ENCODE data around the gene FBLN1. TPM values are rescaled to one million over a fixed set of nuclear protein-coding genes. Genes with fewer than 3 reads are reported as not detected.

FBLN1 gene
- total and polyA plus RNA-seq, 2 of the 8 experiments (the other 6 are each of a cell fraction or from before 2014, with no cell fraction given) = 159 to 168 TPM

DNA sequence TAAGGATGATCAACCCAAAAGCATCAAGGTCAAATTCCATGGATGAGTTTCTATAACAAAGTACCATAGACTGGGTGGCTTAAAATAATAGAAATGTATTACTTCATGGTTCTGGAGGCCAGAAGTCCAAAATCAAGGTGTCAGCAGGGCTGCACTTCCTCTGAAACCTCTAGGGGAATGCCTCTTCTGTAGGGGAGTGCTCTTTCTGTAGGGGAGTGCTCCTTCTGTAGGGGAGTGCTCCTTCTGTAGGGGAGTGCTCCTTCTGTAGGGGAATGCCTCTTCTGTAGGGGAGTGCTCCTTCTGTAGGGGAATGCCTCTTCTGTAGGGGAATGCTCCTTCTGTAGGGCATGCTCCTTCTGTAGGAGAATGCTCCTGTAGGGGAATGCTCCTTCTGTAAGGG, 65.5 kb downstream of the FBLN1 start:
- H2AK5ac ChIP-seq (ENCODE audit: low read depth, low read length) = no peak overlapping the region
- H4K8ac ChIP-seq (ENCODE audit: extremely low read depth, insufficient read depth, low read length) = no peak overlapping the region
- no peak overlapping the region for H2BK15ac ChIP-seq (ENCODE audit: low read length)
- FAIRE-seq (no peak), DNase-seq (ENCODE audit: low read depth in 1 of 2, low spot score in 2 of 2) (no peak)
- no peaks in the 10 kb centered on the region for H3K36me3 ChIP-seq (ENCODE audit: control insufficient read depth in 2 of 4, insufficient read depth in 4 of 4, low read length in 3 of 4)
- H3K4me3 ChIP-seq (ENCODE audit: extremely low read depth in 1 of 4, insufficient read depth in 2 of 4, low read depth in 3 of 4, low read length in 4 of 4) = no peak overlapping the region
- H3K23ac ChIP-seq (ENCODE audit: insufficient read length) = no peak overlapping the region
- H3K23me2 ChIP-seq (ENCODE audit: low read depth, low read length) = no peaks in the 10 kb centered on the region; the same call in 1 of the 2 replicates
- H2BK120ac ChIP-seq (replicated peaks; ENCODE audit: low read depth, low read length) = no peak overlapping the region
- no peak overlapping the region for H2BK12ac ChIP-seq (ENCODE audit: low read depth, low read length)
- no peak overlapping the region for H4K5ac ChIP-seq (ENCODE audit: insufficient read length, low read depth, low read length)
- no peaks in the 10 kb centered on the region; the same call in 1 of the 2 replicates for H3K79me1 ChIP-seq (ENCODE audit: low read depth, low read length)
- ChIA-PET CTCF (ENCODE audit: partially characterized antibody) (interaction anchor here (7.2 kb wide), 1 partner anchor 16 kb away, joined by 39 read pairs; no protein-coding TSS in a partner anchor), POLR2A (ENCODE audit: partially characterized antibody) (no interaction called here)
- no peaks in the 10 kb centered on the region for H3K79me2 ChIP-seq (ENCODE audit: control insufficient read depth in 1 of 2, insufficient read depth in 2 of 2, low read length in 2 of 2)
- H3K56ac ChIP-seq (replicated peaks; ENCODE audit: insufficient read length, low read depth, low read length) = no peak overlapping the region
- H3K27me3 ChIP-seq (replicated peaks in 1 of 4; ENCODE audit: control insufficient read depth in 3 of 4, extremely low read depth in 1 of 4, insufficient read depth in 3 of 4, low read length in 3 of 4) = no peaks in the 10 kb centered on the region; a peak in 2 of 7 replicates
- H3K9me3 ChIP-seq (ENCODE audit: insufficient read depth in 2 of 2, low read depth in 1 of 2, low read length in 1 of 2) = peaks cover 0 to 5% of the 10 kb centered on the region in 2 experiments; a peak in 2 of 4 replicates
- no peak overlapping the region for H3K4ac ChIP-seq (replicated peaks; ENCODE audit: insufficient read length, low read depth, low read length)
- TF ChIP-seq JUND (IDR thresholded peaks at IDR 0.05; ENCODE audit: low read length) = no peak
- TF ChIP-seq CBX8 (IDR thresholded peaks at IDR 0.05; ENCODE audit: borderline replicate concordance, low read depth, low read length) = no peak
- TF ChIP-seq HDAC6 (IDR thresholded peaks at IDR 0.05; ENCODE audit: low read depth, low read length) = no peak
- no peak overlapping the region for H3K9ac ChIP-seq (replicated peaks in 1 of 4; ENCODE audit: extremely low read depth in 1 of 4, low read depth in 3 of 4, low read length in 3 of 4)
- peaks cover 0 to 2% of the 10 kb centered on the region in 2 experiments for H4K20me1 ChIP-seq (replicated peaks in 1 of 2; ENCODE audit: control insufficient read depth in 1 of 2, insufficient read depth in 2 of 2, low read length in 2 of 2)
- H3K4me2 ChIP-seq (ENCODE audit: insufficient read depth in 1 of 2, low read depth in 2 of 2, low read length in 2 of 2) = no peak overlapping the region
- H3K14ac ChIP-seq (ENCODE audit: insufficient read length) = no peak overlapping the region
- peaks cover 0 to 10% (median 1%) of the 10 kb centered on the region in 4 experiments; a peak in 2 of 7 replicates for H3K4me1 ChIP-seq (replicated peaks in 1 of 4; ENCODE audit: control insufficient read depth in 3 of 4, insufficient read depth in 4 of 4, low read length in 3 of 4)
- H3K27ac ChIP-seq (ENCODE audit: low read depth, low read length) = no peak overlapping the region
- no peak overlapping the region for H2AFZ ChIP-seq (ENCODE audit: low read length)
- no peak overlapping the region for H2BK20ac ChIP-seq (ENCODE audit: low read length)
- no peak overlapping the region for H3K18ac ChIP-seq (ENCODE audit: extremely low read depth, low read length)
- H4K91ac ChIP-seq (replicated peaks; ENCODE audit: insufficient read length, low read length) = no peak overlapping the region
- no peak overlapping the region for H2BK5ac ChIP-seq (ENCODE audit: low read depth, low read length)

All from H1 (cell line).